HG03469 (cell line): Measurements from ENCODE around the gene RAD51B.

ENCODE experiments used
- ATAC-seq: cut with Tn5 transposase; IDR thresholded peaks from one replicate; pipeline ENCODE4 v1.9.1; 2021; ENCODE audit warnings: mild to moderate bottlenecking, moderate library complexity, moderate number of reproducible peaks; ENCODE audit not compliant: unreplicated experiment

Gene RAD51B

GRCh38 chr14:68593806-68594536 lies 774.4 kb downstream of the RAD51B start:
- no peak for ATAC-seq

GRCh38 chr14:68594737-68595380 lies 775.3 kb downstream of the RAD51B start:
- no peak for ATAC-seq

- ATAC-seq = no peak
Observed at GRCh38 chr14:68596211-68596610, 776.6 kb downstream of the RAD51B start.

GRCh38 chr14:68596701-68597100 lies 777.1 kb downstream of the RAD51B start:
- ATAC-seq = no peak

- ATAC-seq = no peak
Observed at GRCh38 chr14:68598089-68598488, 778.5 kb downstream of the RAD51B start.

- ATAC-seq = no peak
Observed at GRCh38 chr14:68598621-68599447, 779.3 kb downstream of the RAD51B start.

- no peak for ATAC-seq
Observed at GRCh38 chr14:68599896-68600610, 780.5 kb downstream of the RAD51B start.

GRCh38 chr14:68602507-68602906 lies 782.9 kb downstream of the RAD51B start:
- ATAC-seq = no peak

GRCh38 chr14:68603533-68604360 lies 784.2 kb downstream of the RAD51B start:
- ATAC-seq = no peak

- no peak for ATAC-seq
Observed at GRCh38 chr14:68604361-68604730, 784.8 kb downstream of the RAD51B start.

- ATAC-seq = no peak
Observed at GRCh38 chr14:68604822-68605221, 785.2 kb downstream of the RAD51B start.

- no peak for ATAC-seq
Observed at GRCh38 chr14:68606176-68606575, 786.6 kb downstream of the RAD51B start.

GRCh38 chr14:68606644-68607043 lies 787.1 kb downstream of the RAD51B start:
- no peak for ATAC-seq

- no peak for ATAC-seq
Observed at GRCh38 chr14:68607081-68607866, 787.7 kb downstream of the RAD51B start.

GRCh38 chr14:68607867-68608573 lies 788.4 kb downstream of the RAD51B start:
- no peak for ATAC-seq

- ATAC-seq = no peak
Observed at GRCh38 chr14:68608574-68608962, 789.0 kb downstream of the RAD51B start.

GRCh38 chr14:68609012-68609411 lies 789.4 kb downstream of the RAD51B start:
- no peak for ATAC-seq

GRCh38 chr14:68610251-68610793 lies 790.7 kb downstream of the RAD51B start:
- no peak for ATAC-seq

- ATAC-seq = no peak
Observed at GRCh38 chr14:68611599-68611998, 792.0 kb downstream of the RAD51B start.
